Nucleus accumbens (tissue), 56 donors: ENCODE results near the gene FBXO38.
A peak's percentile ranks its signal among the peaks of the same experiment; 100 is the strongest.
"Not testable (repeated sequence)": the region's sequence is repeated elsewhere in the genome, so short reads cannot be mapped to it uniquely, and the experiment has no call there.

Experiments
- DNase-seq, 56 donors: peaks; one replicate each; lab custom pipeline; 2025; lab: John Stamatoyannopoulos, UW

The FBXO38 gene

DNA sequence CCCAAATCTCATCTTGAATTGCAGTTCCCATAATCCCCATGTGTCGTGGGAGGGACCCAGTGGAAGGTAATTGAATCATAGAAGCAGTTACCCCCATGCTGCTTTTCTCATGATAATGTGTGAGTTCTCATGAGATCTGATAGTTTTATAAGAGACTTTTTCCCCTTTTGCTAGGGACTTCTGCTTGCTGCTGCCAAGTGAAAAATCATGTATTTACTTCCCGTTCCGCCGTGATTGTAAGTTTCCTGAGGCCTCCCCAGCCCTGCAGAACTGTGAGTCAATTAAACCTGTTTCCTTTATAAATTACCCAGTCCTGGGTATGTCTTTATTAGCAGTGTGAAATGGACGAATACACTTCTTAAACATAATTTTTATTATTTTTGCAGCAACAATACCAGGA is 85.0 kb downstream of the FBXO38 start:
- not testable (repeated sequence) for DNase-seq

DNA sequence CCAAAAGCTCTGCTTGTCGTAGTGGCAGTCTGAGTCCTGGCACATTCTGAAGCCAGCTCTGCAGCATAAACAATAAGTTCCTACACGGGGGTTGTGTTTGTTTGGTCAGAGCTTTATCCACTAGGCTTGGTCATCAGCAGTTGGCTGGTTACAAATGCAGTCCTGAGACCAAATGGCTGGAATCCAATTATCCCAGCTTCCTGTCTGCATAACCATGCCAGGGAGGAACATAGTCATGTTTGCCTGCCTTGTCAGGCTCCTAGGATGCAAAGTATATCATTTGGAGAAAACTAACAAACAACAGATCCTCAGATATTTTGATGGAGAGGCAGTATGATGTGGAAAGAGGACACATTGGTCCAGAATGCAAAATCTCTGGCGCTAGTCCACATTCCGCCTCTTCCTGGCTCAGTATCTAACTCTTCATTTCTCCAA is 85.8 kb downstream of the FBXO38 start:
- DNase-seq, result peak in 40 of 56 donors; percentile 9 to 79 (median 37)

DNA sequence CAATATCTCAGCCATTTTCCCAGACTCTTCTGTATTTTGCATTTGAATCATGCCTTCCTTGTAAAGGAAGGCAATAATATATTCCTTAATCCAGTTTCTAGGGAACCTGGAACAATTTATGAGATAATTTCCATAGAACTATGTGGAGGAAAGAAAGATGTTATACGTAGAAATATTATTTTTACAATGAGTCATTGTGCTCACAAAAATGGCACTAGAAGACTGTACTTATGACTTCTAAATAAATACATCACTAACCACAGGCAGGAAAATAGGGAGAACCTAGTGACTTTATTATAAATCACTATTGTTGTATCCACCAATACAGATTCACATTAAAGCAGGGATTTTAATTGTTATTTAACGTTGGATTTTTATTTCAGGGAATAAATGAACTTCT is 87.6 kb downstream of the FBXO38 start:
- no peak for DNase-seq

DNA sequence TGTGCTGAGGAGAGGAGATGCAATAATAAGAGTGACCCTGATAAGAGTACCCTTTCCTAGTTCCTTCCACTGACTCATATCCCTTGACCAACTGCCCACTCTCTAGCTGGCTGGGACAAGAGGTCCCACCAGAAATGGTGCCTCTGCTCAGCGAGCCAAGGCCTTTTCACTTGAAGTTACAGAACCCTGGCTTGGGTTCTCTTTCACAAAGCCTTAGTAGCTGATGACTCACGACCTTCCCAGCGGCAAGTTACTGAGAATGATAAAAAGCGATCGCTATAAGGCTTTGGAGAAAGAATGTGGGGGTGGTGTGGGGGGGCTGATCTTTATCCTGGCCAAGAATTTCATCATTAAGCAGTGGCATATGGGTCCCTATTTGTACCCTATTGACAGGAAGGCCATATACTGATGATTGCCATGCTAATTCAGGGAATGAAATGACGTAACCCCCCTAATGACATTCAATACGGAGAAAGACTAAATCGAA is 90.3 kb downstream of the FBXO38 start:
- peak in 8 of 56 donors; percentile 12 to 27 (median 18) for DNase-seq

DNA sequence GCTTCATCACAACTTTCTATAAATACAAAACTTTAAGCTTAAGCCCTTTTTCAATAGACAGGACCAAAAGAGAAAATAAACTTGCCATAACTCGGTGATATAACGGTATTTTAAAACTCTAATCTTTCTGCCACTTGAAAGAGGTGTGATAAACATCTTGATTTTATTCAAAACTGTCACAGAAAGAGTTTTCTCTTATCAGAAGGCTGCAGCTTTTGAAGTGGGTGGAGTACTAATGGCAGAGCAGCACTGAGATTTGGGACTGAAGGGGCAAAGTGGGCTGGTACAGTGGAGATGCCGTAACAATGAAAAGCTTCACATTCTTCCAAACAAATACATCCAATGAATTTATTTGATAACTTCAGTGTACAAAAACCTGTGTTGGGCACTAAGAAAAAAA is 92.5 kb downstream of the FBXO38 start:
- no peak for DNase-seq

DNA sequence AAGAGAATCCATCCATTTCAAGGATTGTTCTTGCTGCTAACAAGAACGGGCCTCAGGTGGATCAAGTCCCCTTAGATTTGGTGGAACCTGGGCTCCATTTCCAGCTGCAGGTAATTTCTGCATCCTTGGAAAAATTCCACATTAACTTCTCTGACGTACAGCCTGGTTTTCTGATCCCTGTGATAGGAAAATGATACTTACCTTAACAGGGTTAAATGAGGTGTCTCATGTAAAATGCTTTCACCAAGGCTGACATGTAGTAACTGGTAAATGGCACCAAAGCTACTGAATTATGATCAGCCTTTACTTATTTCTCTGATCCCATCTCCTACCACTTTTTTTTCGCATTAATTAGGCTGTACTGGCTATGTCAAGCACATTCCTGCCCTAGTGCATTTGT is 93.7 kb downstream of the FBXO38 start:
- no peak for DNase-seq

DNA sequence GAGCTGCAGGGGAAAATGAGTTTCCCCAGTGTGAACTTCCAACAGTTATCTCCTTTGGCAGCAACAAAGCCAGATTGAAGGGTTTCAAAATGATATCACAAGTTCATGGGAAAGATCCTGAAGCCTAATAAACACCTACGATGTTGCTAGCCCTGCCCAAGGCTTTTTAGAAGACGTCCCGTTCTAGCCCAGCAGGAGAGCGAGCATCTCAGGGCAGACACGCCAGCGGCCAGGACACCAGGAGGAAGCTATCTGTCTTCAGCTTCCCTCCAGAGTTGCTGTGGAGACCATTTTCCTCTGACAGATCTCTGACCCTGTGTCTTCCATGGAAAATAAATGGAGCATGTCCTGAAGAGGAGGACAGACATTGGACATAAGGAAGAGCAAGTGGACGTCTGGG is 98.4 kb downstream of the FBXO38 start:
- no peak for DNase-seq

DNA sequence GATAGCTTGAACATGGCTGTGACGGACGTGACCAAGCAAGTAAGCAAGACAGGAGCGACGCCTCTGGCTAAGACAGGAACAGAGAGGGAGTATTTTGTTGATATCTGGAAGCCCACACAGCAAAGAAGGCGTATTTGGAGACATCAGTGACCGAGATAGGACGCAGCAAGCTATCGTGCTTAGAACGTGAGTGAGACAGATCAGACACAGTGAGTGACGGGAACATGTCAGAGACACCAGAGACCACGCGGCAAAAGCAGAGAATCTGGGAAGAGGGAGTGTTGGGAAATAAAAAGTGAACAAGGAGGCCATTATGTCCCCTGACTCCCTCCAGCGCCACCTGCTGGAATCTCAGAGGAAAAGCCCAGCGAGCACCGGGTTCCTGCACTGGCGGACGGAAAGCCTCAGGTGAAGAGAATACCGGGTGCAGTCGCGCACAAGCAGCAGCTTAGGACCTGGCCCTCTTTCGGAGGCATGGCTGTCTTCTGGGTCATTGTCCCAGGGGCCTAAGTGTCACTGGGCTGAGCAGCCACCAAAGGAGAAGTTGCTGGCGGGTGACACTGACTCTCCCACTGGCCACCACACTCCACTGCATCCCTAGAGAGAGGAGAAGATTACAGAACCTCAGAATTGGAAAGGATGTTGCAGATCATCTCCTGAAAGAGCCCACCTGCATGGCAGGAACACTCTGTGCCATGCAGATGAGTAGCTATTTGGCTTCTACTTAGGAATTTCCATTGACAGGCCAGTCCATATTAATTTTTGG is 99.1 kb downstream of the FBXO38 start:
- DNase-seq, result peak in 13 of 56 donors; percentile 1 to 34 (median 11)

DNA sequence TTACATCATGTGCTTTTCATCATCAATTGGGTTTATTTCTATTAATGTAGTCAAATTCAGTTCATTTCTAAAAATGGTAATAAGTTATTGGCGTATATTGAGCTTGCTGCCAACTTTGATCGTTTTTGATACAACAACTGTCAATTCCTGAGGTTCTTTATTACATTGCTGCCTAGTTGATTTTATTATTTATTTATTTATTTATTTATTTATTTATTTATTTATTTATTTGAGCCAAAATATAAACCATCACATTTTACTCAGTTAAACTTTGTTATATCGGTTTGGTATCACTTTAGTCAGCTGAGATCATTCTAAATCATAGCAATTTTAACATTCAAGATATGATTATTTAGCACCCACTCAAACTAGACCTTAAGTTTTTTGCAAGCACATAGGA is 100.0 kb downstream of the FBXO38 start:
- DNase-seq, result no peak

DNA sequence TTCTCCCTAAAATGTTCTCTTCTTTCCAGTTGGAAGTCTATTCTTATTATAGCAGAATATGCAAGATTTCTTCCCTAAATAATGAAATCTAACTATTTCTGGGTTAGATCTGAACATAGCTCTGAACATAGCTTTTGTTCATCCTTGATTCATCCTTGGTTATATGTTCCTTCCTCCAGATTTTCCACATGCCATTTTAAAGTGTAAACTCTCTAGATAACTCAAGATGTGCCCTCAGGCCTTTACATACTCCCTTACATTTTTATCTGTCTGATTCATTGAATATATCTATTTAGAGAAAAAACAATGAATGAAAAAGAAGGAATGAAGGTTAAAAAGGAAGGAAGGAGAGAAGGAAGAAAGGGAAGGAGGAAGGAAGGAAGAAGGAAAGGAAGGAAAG is 100.9 kb downstream of the FBXO38 start:
- DNase-seq, result no peak

DNA sequence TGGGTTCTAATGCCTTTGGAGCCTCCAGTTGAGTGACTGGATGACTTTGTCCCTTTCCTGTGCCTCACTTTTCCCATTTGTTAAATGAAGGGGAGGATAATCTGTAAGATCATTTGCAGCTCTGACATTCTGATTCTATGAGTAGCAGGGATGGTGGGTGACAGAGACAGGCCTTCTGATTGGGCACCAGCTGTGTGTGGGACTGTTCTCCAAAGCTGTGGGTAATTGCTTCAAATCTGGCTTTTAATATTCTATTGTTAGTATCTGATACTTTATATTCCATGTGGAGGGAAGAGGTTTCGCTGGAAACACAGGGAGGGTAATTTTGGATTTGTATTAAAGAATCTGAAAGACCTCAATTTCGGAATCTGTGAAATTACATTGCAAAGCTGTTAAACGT is 102.7 kb downstream of the FBXO38 start:
- peak in 28 of 56 donors; percentile 4 to 78 (median 38) for DNase-seq

DNA sequence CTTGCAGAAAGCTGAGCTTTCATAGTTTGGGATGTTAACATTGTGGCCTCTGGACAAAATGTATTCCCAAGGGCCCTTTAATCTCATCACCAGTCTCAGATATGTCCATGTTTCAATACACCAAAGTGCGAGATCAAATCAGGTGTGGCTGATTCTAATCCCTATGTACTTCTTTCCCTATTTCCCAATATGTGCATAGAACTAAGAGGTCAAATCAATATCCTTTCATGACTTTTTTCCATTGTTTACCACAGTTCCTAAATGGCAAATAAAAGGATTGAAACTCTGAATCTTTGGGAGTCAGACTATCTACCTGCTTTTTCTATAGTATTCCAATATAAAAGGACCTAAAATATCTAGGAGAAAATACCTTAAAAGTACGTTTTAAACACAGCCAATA is 105.0 kb downstream of the FBXO38 start:
- no peak for DNase-seq

DNA sequence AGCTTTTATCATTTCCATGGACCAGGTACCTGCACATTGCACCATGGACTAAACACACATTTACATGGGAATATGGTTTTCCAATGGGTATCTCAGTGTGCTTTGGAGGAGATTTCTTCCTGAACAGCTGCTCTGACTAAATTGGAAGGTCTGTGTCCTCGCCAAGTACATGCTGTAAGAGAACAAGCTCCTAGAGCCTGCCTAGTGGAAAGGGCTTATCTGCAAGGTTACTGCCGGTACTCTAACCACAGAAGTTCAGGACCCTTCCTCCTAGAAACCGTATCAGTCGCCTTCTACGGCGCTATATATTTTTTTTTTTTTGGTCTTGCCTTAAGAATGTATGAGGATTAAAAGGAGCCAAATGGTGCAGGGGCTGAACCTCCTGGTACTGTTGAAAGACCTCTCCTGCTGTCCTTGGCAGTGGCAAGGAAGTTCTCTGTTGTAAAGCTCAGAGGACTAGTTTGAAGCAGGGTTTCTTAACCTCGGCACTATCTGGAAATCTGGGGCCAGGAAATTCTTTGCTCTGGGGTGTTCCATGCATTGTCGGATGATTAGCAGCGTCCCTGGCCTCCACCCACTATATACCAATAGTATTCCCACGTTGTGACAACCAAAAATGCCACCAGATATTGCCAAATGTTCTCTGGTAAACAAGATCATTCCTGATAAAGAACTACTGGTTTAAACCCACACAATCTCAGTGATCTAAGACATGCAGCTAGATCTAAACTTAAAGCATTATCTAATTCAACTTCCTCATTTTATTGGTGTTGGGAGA is 107.4 kb downstream of the FBXO38 start:
- DNase-seq, result no peak

DNA sequence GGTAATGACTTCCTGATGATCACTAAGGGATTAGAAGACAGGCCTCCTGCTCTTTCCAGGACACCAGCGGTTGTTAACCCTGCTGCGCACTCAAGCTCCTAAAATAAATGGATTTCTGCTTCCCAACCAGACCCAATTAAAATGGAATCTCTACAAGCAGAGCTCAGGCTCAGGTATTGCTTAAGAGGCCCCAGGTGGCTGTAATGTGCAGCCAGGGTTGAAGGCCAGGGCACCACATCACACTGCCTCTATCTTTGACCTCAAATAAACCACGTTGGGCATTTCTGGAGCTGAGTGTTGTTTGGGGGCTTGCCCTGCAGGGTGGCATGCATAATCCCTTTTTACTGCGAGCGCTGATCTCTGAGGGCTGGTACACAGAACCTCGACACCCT is 108.0 kb downstream of the FBXO38 start:
- DNase-seq, result no peak

DNA sequence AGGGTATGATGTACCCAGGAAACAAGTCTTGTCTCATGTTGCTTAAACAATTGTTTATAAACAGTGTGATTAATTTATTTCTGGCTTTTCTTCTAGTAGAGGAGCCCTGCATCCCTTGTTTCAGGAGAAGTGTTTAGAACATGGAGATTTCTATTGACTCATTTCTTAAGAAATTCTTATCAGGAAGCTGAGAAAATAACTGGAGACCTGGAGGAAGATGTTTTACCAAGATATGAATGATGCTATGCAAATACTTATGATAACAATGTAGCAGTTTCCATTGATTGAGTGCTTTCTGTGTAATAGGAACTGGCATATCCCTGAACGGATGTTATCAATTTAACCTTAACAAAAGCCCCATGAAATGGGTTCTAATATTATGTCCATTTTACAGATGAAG is 108.6 kb downstream of the FBXO38 start:
- DNase-seq, result no peak
